GM21723 (cell line): ENCODE data around the gene TMEM52B.

Source experiments
- ATAC-seq: cut with Tn5 transposase; IDR thresholded peaks from one replicate; pipeline ENCODE4 v1.9.1; 2021; ENCODE audit warnings: mild to moderate bottlenecking, moderate library complexity; ENCODE audit not compliant: unreplicated experiment

TMEM52B gene

DNA sequence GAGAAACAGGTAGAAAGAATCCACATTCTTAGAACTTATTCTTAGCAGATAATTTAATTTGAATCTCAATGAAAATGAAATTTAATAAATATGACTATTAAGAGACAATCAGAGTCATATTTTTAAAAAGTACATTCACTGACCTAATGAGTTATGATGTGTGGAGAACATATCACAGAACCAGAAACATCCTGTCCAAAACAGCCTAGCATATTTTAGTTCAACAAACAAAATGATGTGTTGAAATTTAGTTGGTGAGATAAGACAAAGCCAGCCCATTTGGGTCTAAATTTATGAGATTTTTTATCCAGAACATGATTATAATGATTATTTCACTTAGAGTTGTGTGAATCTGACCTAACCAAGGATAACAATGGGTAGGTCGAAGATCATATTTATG is 59.7 kb downstream of the TMEM52B start:
- no peak for ATAC-seq

DNA sequence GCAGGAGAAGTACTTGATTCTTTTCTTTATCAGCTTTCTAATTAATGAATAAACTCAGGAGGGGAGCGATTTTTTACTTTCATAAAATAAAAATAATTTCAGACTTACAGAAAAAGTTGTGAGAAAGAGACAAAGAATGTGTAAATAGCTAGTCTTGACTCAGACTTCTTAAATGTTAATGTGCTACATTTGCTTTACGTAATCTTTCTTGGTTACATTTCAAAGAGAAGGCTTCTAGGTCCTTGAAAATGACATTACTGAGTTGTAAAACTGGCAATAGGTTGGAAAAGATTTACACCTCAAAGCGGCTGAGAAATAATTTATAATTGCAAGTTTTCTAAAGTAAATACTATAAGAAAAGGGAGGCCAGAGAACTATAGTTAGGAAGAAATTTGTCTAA is 62.5 kb downstream of the TMEM52B start:
- no peak for ATAC-seq
